GM12873 (cell line): ENCODE measurements around the gene CCDC69.

ENCODE experiments used
- CTCF ChIP-seq: IDR thresholded peaks from 2 replicates; pipeline ENCODE4 v1.5.1; 2012; ENCODE audit warnings: low read depth, mild to moderate bottlenecking, moderate library complexity, low read length, control low read depth; ENCODE audit not compliant: insufficient read depth; ENCODE audit errors: missing control alignments

Gene CCDC69

GRCh38 chr5:151243564-151243963 is 19.7 kb upstream of the CCDC69 start:
- no peak for TF ChIP-seq CTCF

GRCh38 chr5:151243127-151243526 is 19.2 kb upstream of the CCDC69 start:
- no peak for TF ChIP-seq CTCF

- no peak for TF ChIP-seq CTCF
Observed at GRCh38 chr5:151240924-151241635, 17.2 kb upstream of the CCDC69 start.

- peak; percentile 92 for TF ChIP-seq CTCF
Observed at GRCh38 chr5:151239237-151239861, 15.5 kb upstream of the CCDC69 start.

- no peak for TF ChIP-seq CTCF
Observed at GRCh38 chr5:151238303-151238741, 14.4 kb upstream of the CCDC69 start.

GRCh38 chr5:151237685-151238084 is 13.8 kb upstream of the CCDC69 start:
- TF ChIP-seq CTCF: no peak

- no peak for TF ChIP-seq CTCF
Observed at GRCh38 chr5:151236888-151237287, 13.0 kb upstream of the CCDC69 start.
